Keratinocyte (primary cell): ENCODE data around the gene UQCRQ. TPM values are rescaled to one million over a fixed set of nuclear protein-coding genes. Genes with fewer than 3 reads are reported as not detected.

Experiments used
- DNase-seq: peaks from one replicate; pipeline ENCODE4 v3.0.0-alpha.2; 2011; ENCODE audit warnings: low read depth, missing footprints, low spot score
- FAIRE-seq: peaks from 2 replicates; lab custom pipeline; 2011; peaks lifted over from hg19 to GRCh38; lab: Jason Lieb, UNC
- H2AFZ ChIP-seq: 2 replicates; pipeline ENCODE4 v1.6.0; 2012; ENCODE audit warnings: low read length, control low read depth, inconsistent platforms; ENCODE audit not compliant: control insufficient read depth
- H3K27ac ChIP-seq: 2 replicates; pipeline ENCODE4 v1.5.1; 2011; ENCODE audit warnings: low read length; ENCODE audit not compliant: control insufficient read depth, insufficient read depth
- H3K27me3 ChIP-seq: 3 replicates; pipeline ENCODE4 v1.6.0; 2011; ENCODE audit warnings: low read length; ENCODE audit not compliant: control insufficient read depth, insufficient read depth; ENCODE audit errors: extremely low read depth
- H3K36me3 ChIP-seq, 2 experiments: 2 replicates in 1 of 2; 3 replicates in 1 of 2; pipeline ENCODE4 v1.5.1; 2011; ENCODE audit warnings: low read length in 2 of 2, mild to moderate bottlenecking in 1 of 2; ENCODE audit not compliant: control insufficient read depth in 2 of 2, insufficient read depth in 2 of 2; ENCODE audit errors: extremely low read depth in 1 of 2
- H3K4me1 ChIP-seq: 3 replicates; pipeline ENCODE4 v1.5.1; 2011; ENCODE audit warnings: low read length; ENCODE audit not compliant: control insufficient read depth, insufficient read depth; ENCODE audit errors: extremely low read depth
- H3K4me2 ChIP-seq: 3 replicates; pipeline ENCODE4 v1.6.0; 2011; ENCODE audit warnings: low read depth, low read length; ENCODE audit not compliant: control insufficient read depth, insufficient read depth; ENCODE audit errors: extremely low read depth
- H3K4me3 ChIP-seq, 3 experiments: fragments of 200-600 bp in 1 of 3; sonication (generic) in 1 of 3; 2 replicates in 2 of 3; 3 replicates in 1 of 3; pipeline ENCODE4 v1.5.1; 2011 to 2016; ENCODE audit warnings: low read length in 3 of 3, mild to moderate bottlenecking in 3 of 3, control low read depth in 2 of 3, inconsistent platforms in 1 of 3, low read depth in 1 of 3, mixed read lengths in 1 of 3, mixed run types in 1 of 3, moderate library complexity in 1 of 3; ENCODE audit not compliant: control insufficient read depth in 2 of 3, insufficient read depth in 2 of 3; ENCODE audit errors: extremely low read depth in 1 of 3
- H3K79me2 ChIP-seq: 2 replicates; pipeline ENCODE4 v1.6.0; 2012; ENCODE audit warnings: low read length; ENCODE audit not compliant: control insufficient read depth, insufficient read depth
- H3K9ac ChIP-seq: 3 replicates; pipeline ENCODE4 v1.6.0; 2011; ENCODE audit warnings: low read length; ENCODE audit not compliant: control insufficient read depth, insufficient read depth; ENCODE audit errors: extremely low read depth
- H3K9me1 ChIP-seq: 3 replicates; pipeline ENCODE4 v1.6.0; 2011; ENCODE audit warnings: low read length; ENCODE audit not compliant: control insufficient read depth, insufficient read depth; ENCODE audit errors: extremely low read depth
- H3K9me3 ChIP-seq: 2 replicates; pipeline ENCODE4 v1.5.1; 2012; ENCODE audit warnings: low read depth, low read length; ENCODE audit not compliant: control insufficient read depth
- H4K20me1 ChIP-seq: 3 replicates; pipeline ENCODE4 v1.6.0; 2011; ENCODE audit warnings: low read length; ENCODE audit not compliant: control insufficient read depth, insufficient read depth; ENCODE audit errors: extremely low read depth
- CTCF ChIP-seq, 3 experiments: IDR thresholded peaks in 1 of 3; conservative IDR thresholded peaks in 1 of 3; optimal IDR thresholded peaks in 1 of 3; 2 replicates in 2 of 3; 3 replicates in 1 of 3; pipeline versions ENCODE3 to v1.5.1; 2011; ENCODE audit warnings: low read length in 3 of 3, mild to moderate bottlenecking in 3 of 3, moderate library complexity in 2 of 3, control low read depth in 1 of 3, inconsistent platforms in 1 of 3; ENCODE audit not compliant: insufficient read depth in 2 of 3; ENCODE audit errors: extremely low read depth in 1 of 3
- EZH2 ChIP-seq: IDR thresholded peaks from one replicate; pipeline ENCODE4 v1.6.1; 2012; ENCODE audit warnings: inconsistent platforms, mild to moderate bottlenecking, low read length, moderate library complexity
- dilution Hi-C: fragments of 300-500 bp; cut with MboI; formaldehyde crosslinking; loops from one replicate; pipeline ENCODE4 v1.7.0; 2020; ENCODE audit warnings: low sequenced_read_pairs; ENCODE audit not compliant: extremely low pct_ligation_motif_present
- polyA plus RNA-seq, 5 experiments: library from polyadenylated mRNA; depleted of rRNA in 3 of 5; stranded (reverse) in 3 of 5; stranded (forward) in 1 of 5; unstranded in 1 of 5; fragments of >200 nt; gene quantifications; 1 replicate in 1 of 5; 2 replicates in 3 of 5; 3 replicates in 1 of 5; pipeline versions ENCODE4 v1.2.1 to v1.2.3, GENCODE V29; 2011 to 2012; ENCODE audit warnings: missing spikeins in 2 of 5, low read depth in 1 of 5, low replicate concordance in 1 of 5

Gene UQCRQ
- polyA plus RNA-seq, 1 donor (not counting 4 experiments of a cell fraction or from before 2014, with no cell fraction given), result 488 TPM

GRCh38 chr5:132870801-132871200 is 4.4 kb downstream of the UQCRQ start:
- no peak overlapping the region for H3K4me3 ChIP-seq
- H3K36me3 ChIP-seq, result peaks cover 7 to 22% of the 10 kb centered on the region in 2 experiments
- no peak overlapping the region for H2AFZ ChIP-seq
- H4K20me1 ChIP-seq, result peaks cover 2% of the 10 kb centered on the region
- DNase-seq, result no peak
- H3K4me2 ChIP-seq, result no peak overlapping the region
- H3K4me1 ChIP-seq, result peaks cover 10% of the 10 kb centered on the region
- no peaks in the 10 kb centered on the region for H3K27me3 ChIP-seq
- H3K79me2 ChIP-seq, result peaks cover 17% of the 10 kb centered on the region
- no peaks in the 10 kb centered on the region for H3K9me3 ChIP-seq
- TF ChIP-seq CTCF (optimal IDR thresholded peaks at IDR 0.05 in 1 of 3, IDR thresholded peaks at IDR 0.05 in 1 of 3, conservative IDR thresholded peaks at IDR 0.05 in 1 of 3; ENCODE audit: extremely low read depth in 1 of 3, insufficient read depth in 2 of 3, low read length in 3 of 3) (no peak), EZH2 (no peak)
- no peak overlapping the region for H3K27ac ChIP-seq
- dilution Hi-C loops, result no loop called here
- FAIRE-seq, result no peak
- no peak overlapping the region for H3K9ac ChIP-seq
- H3K9me1 ChIP-seq, result no peaks in the 10 kb centered on the region

GRCh38 chr5:132871459-132872284 is 5.2 kb downstream of the UQCRQ start:
- TF ChIP-seq EZH2, result no peak
- TF ChIP-seq CTCF (optimal IDR thresholded peaks at IDR 0.05 in 1 of 3, IDR thresholded peaks at IDR 0.05 in 1 of 3, conservative IDR thresholded peaks at IDR 0.05 in 1 of 3; ENCODE audit: extremely low read depth in 1 of 3, insufficient read depth in 2 of 3, low read length in 3 of 3), result no peak
- H3K79me2 ChIP-seq, result peaks cover 15% of the 10 kb centered on the region
- no peak overlapping the region for H3K27ac ChIP-seq
- FAIRE-seq (no peak), DNase-seq (no peak)
- no peak overlapping the region for H3K9ac ChIP-seq
- H3K4me2 ChIP-seq, result no peak overlapping the region
- peaks cover 6% of the 10 kb centered on the region for H3K4me1 ChIP-seq
- no peaks in the 10 kb centered on the region for H3K9me1 ChIP-seq
- H3K27me3 ChIP-seq, result no peaks in the 10 kb centered on the region
- H2AFZ ChIP-seq, result no peak overlapping the region
- H4K20me1 ChIP-seq, result peaks cover 2% of the 10 kb centered on the region
- dilution Hi-C loops, result no loop called here
- no peaks in the 10 kb centered on the region for H3K9me3 ChIP-seq
- H3K4me3 ChIP-seq, result no peak overlapping the region
- peaks cover 7 to 22% of the 10 kb centered on the region in 2 experiments for H3K36me3 ChIP-seq
